Neutrophil (primary cell): Measurements from ENCODE around the gene NCKAP5L.

Experiments
- H3K27ac ChIP-seq: fragments of 200-600 bp; sonication (generic); 2 replicates; pipeline ENCODE4 v1.5.1; 2016; ENCODE audit warnings: mild to moderate bottlenecking, moderate library complexity
- H3K27me3 ChIP-seq: fragments of 200-600 bp; sonication (generic); 2 replicates; pipeline ENCODE4 v1.6.0; 2016; ENCODE audit warnings: mild to moderate bottlenecking
- H3K36me3 ChIP-seq: fragments of 200-600 bp; sonication (generic); 2 replicates; pipeline ENCODE4 v1.5.1; 2017
- H3K4me1 ChIP-seq, 2 experiments: fragments of 200-600 bp in 1 of 2; sonication (generic) in 1 of 2; 1 replicate in 1 of 2; 2 replicates in 1 of 2; pipeline versions ENCODE4 v1.5.1 to v1.6.1; 2013 to 2016; ENCODE audit warnings: low read depth in 1 of 2, low read length in 1 of 2, mild to moderate bottlenecking in 1 of 2, moderate library complexity in 1 of 2; ENCODE audit not compliant: control insufficient read depth in 1 of 2, insufficient read depth in 1 of 2
- H3K4me3 ChIP-seq, 2 experiments: fragments of 200-600 bp in 1 of 2; sonication (generic) in 1 of 2; 1 replicate in 1 of 2; 2 replicates in 1 of 2; pipeline ENCODE4 v1.5.1; 2013 to 2016; ENCODE audit warnings: low read depth in 1 of 2, low read length in 1 of 2, mild to moderate bottlenecking in 1 of 2, moderate library complexity in 1 of 2
- H3K9me3 ChIP-seq: fragments of 200-600 bp; sonication (generic); 2 replicates; pipeline ENCODE4 v1.5.1; 2016
- CTCF ChIP-seq: fragments of 200-600 bp; sonication (generic); IDR thresholded peaks from 2 replicates; pipeline ENCODE4 v1.5.1; 2016; ENCODE audit warnings: antibody characterized with exemption

The NCKAP5L gene

GRCh38 chr12:49764126-49764525 is 64.1 kb downstream of the NCKAP5L start:
- peaks cover 63% of the 10 kb centered on the region for H3K36me3 ChIP-seq
- H3K4me3 ChIP-seq: no peak overlapping the region
- peak overlapping the region; percentile 16 for H3K27ac ChIP-seq

GRCh38 chr12:49763006-49763591 is 65.1 kb downstream of the NCKAP5L start:
- Histone ChIP-seq H3K4me1 (peaks cover 7 to 14% of the 10 kb centered on the region in 2 experiments), H3K27ac (peak overlapping the region; percentile 48), H3K9me3 (no peaks in the 10 kb centered on the region)

More at GRCh38 chr12:49764126-49764525, 64.1 kb downstream of the NCKAP5L start:
- Histone ChIP-seq H3K27me3 (no peaks in the 10 kb centered on the region), H3K9me3 (no peaks in the 10 kb centered on the region), H3K4me1 (peaks cover 7 to 14% of the 10 kb centered on the region in 2 experiments)
- TF ChIP-seq CTCF: no peak

GRCh38 chr12:49762468-49762847 is 65.8 kb downstream of the NCKAP5L start:
- TF ChIP-seq CTCF: no peak

More at GRCh38 chr12:49763006-49763591, 65.1 kb downstream of the NCKAP5L start:
- H3K27me3 ChIP-seq: no peaks in the 10 kb centered on the region
- H3K4me3 ChIP-seq: no peak overlapping the region
- H3K36me3 ChIP-seq: peaks cover 74% of the 10 kb centered on the region
- peak; percentile 59 for TF ChIP-seq CTCF

DNA sequence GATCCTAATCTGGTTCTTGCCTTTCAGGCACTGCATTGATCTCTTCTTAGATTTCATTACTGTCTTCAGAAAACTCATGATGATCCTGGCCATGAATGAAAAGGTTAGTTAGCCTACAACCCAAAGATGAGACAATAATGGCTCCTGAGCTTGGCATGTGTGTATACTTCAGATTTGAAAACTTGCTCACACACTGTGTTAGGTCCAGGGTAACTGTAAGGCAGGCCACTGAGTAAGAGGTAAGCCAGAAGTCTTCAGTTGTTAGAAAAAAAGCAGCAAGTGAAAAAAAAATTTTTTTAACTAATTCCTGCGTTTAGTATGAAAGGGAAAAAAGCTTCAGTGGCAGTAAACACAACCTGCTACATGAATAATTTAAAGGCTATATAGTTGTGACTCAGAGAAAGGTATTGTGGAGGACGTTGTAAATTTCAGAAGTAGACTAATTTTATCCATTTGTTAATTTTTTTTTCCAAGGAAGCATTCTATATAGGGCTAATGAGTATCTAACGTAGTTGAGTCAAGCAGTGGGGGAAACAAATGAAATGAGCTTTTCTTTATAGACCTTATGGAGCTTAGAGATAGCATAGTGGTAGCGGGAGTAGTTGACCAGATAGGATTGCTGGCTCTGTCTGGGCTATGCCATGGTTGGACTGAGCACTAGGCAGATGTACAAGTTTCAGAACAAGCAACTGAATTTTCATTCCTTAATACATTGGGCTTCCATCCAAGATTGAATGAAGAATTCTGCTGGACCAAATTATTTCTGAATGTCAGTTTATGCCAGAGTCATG is 66.3 kb downstream of the NCKAP5L start:
- Histone ChIP-seq H3K27me3 (no peaks in the 10 kb centered on the region), H3K9me3 (no peaks in the 10 kb centered on the region), H3K4me1 (peaks cover 7 to 14% of the 10 kb centered on the region in 2 experiments), H3K36me3 (peaks cover 86% of the 10 kb centered on the region), H3K4me3 (no peak overlapping the region), H3K27ac (peak overlapping the region; percentile 48)
- no peak for TF ChIP-seq CTCF

More at GRCh38 chr12:49762468-49762847, 65.8 kb downstream of the NCKAP5L start:
- Histone ChIP-seq H3K27me3 (no peaks in the 10 kb centered on the region), H3K4me3 (no peak overlapping the region), H3K9me3 (no peaks in the 10 kb centered on the region), H3K4me1 (peaks cover 7 to 14% of the 10 kb centered on the region in 2 experiments), H3K27ac (peak overlapping the region; percentile 48), H3K36me3 (peaks cover 80% of the 10 kb centered on the region)

GRCh38 chr12:49750996-49751393 is 77.2 kb downstream of the NCKAP5L start:
- Histone ChIP-seq H3K9me3 (no peaks in the 10 kb centered on the region), H3K36me3 (peaks cover 40% of the 10 kb centered on the region), H3K27me3 (no peaks in the 10 kb centered on the region), H3K4me1 (peaks cover 18 to 22% of the 10 kb centered on the region in 2 experiments), H3K27ac (peak overlapping the region; percentile 53), H3K4me3 (no peak overlapping the region)
- no peak for TF ChIP-seq CTCF
